Transverse colon (tissue), 4 donors: ENCODE results near the gene RFFL. TPM values are rescaled to one million over a fixed set of nuclear protein-coding genes. Genes with fewer than 3 reads are reported as not detected.

Experiments used
- DNase-seq: peaks from one replicate; pipeline ENCODE4 v3.0.0-alpha.2; 2019
- H3K27ac ChIP-seq, 4 donors: fragments of 200-600 bp; sonication (generic); 2 replicates each; pipeline ENCODE4 v1.5.1; 2016 to 2018; ENCODE audit warnings: inconsistent platforms in 4 of 4
- H3K27me3 ChIP-seq: fragments of 200-600 bp; sonication (generic); 2 replicates; pipeline ENCODE4 v1.5.1; 2017; ENCODE audit warnings: inconsistent platforms
- H3K36me3 ChIP-seq, 4 donors: fragments of 200-600 bp; sonication (generic); 2 replicates each; pipeline ENCODE4 v1.5.1; 2017 to 2019; ENCODE audit warnings: inconsistent platforms in 4 of 4
- H3K4me1 ChIP-seq, 4 donors: fragments of 200-600 bp; sonication (generic); 2 replicates each; pipeline ENCODE4 v1.5.1; 2017 to 2020; ENCODE audit warnings: inconsistent platforms in 4 of 4
- H3K4me3 ChIP-seq, 4 donors: fragments of 200-600 bp; sonication (generic); 1 replicate in 1 of 4; 2 replicates in 3 of 4; pipeline versions ENCODE4 v1.5.1 to v1.6.1; 2017 to 2019; ENCODE audit warnings: inconsistent platforms in 4 of 4
- H3K9me3 ChIP-seq, 2 donors: fragments of 200-600 bp; sonication (generic); 2 replicates each; pipeline ENCODE4 v1.5.1; 2017 to 2019; ENCODE audit warnings: inconsistent platforms in 2 of 2
- CTCF ChIP-seq, 5 experiments: fragments of 200-600 bp in 3 of 5; fragments of 450-650 bp in 2 of 5; sonication (generic) in 3 of 5; IDR thresholded peaks; 1 replicate in 2 of 5; 2 replicates in 3 of 5; pipeline ENCODE4 v1.5.1; 2016 to 2017; ENCODE audit warnings: antibody characterized with exemption in 5 of 5, inconsistent platforms in 3 of 5, mild to moderate bottlenecking in 2 of 5, moderate library complexity in 1 of 5
- EP300 ChIP-seq: sonication (generic); formaldehyde crosslinking; IDR thresholded peaks from one replicate; pipeline ENCODE4 v1.6.1; 2017; ENCODE audit warnings: antibody characterized with exemption, low read depth
- POLR2A ChIP-seq: fragments of 450-650 bp; IDR thresholded peaks from one replicate; pipeline ENCODE4 v1.6.1; 2016; ENCODE audit warnings: antibody characterized with exemption, mild to moderate bottlenecking, moderate library complexity
- POLR2AphosphoS5 ChIP-seq, 3 donors: sonication (generic); formaldehyde crosslinking; IDR thresholded peaks; one replicate each; pipeline ENCODE4 v1.6.1; 2016; ENCODE audit warnings: antibody characterized with exemption in 3 of 3
- WGBS, 2 donors: methylation state at CpG; one replicate each; pipeline ENCODE4 v1.1.5; 2018; ENCODE audit warnings: low coverage in 1 of 2; 5-methylcytosine and 5-hydroxymethylcytosine counted together
- in situ Hi-C, 4 donors: fragments of 200-750 bp; cut with MboI; loops; one replicate each; pipeline versions ENCODE4 v1.15.0 to v1.15.1; 2017; ENCODE audit warnings: low sequenced_read_pairs in 3 of 4, low pct_ligation_motif_present in 1 of 4, low pct_unique_long_range_greater_than_20kb in 1 of 4
- intact Hi-C: fragments of 100-400 bp; cut with DNase I; formaldehyde crosslinking; loops from one replicate; pipeline ENCODE4 v1.15.1; 2023; ENCODE audit warnings: low total_unique reads
- total RNA-seq, 4 donors: library from RNA; depleted of rRNA; stranded (reverse); fragments of >200 nt; gene quantifications; one replicate each; pipeline ENCODE4 v1.1.0, GENCODE V29; 2016

Gene RFFL
- total RNA-seq, 4 donors from 2014 or later: 40.6 to 75.8 (median 50.7) TPM

GRCh38 chr17:35088881-35089585 lies 25.5 kb upstream of the RFFL start:
- H3K27ac ChIP-seq: peak overlapping the region; percentile 93 to 99 (median 98)
- H3K36me3 ChIP-seq: no peaks in the 10 kb centered on the region
- intact Hi-C loops (loop anchor here (1.0 to 5.0 kb wide), 2 partner anchors 67 to 91 kb away; no protein-coding TSS in a partner anchor), in situ Hi-C loops (loop anchor here in 1 of 4 donors (25.0 kb wide), 1 partner anchor 102 kb away; the partner anchor contains the start of gene LIG3)
- H3K4me3 ChIP-seq: peak overlapping the region; percentile 89 to 97 (median 90)
- DNase-seq: peak; percentile 93
- H3K27me3 ChIP-seq: no peaks in the 10 kb centered on the region
- TF ChIP-seq POLR2A (peak; percentile 10), POLR2AphosphoS5 (IDR thresholded peaks at IDR 0.05) (peak; percentile 16 to 61 (median 50)), EP300 (no peak), CTCF (IDR thresholded peaks at IDR 0.05) (peak in 4 of 5 experiments; percentile 73 to 93 (median 87))
- H3K9me3 ChIP-seq: no peaks in the 10 kb centered on the region
- 0% methylated on average over 3 of the region's 80 CpGs; no CpG with 5 or more reads in 1 of the 2 donors for WGBS, 2 donors
- peaks cover 5 to 41% (median 40%) of the 10 kb centered on the region in 4 donors for H3K4me1 ChIP-seq

GRCh38 chr17:35088356-35088880 lies 24.9 kb upstream of the RFFL start:
- 0% methylated on average over 10 to 26 of the region's 26 CpGs for WGBS, 2 donors
- peak overlapping the region; percentile 89 to 97 (median 90) for H3K4me3 ChIP-seq
- no peaks in the 10 kb centered on the region for H3K27me3 ChIP-seq
- intact Hi-C loops (loop anchor here (5.0 kb wide), 1 partner anchor 66 kb away; no protein-coding TSS in a partner anchor), in situ Hi-C loops (loop anchor here in 1 of 4 donors (25.0 kb wide), 1 partner anchor 101 kb away; the partner anchor contains the start of gene LIG3)
- peak overlapping the region; percentile 93 to 99 (median 98) for H3K27ac ChIP-seq
- peak; percentile 59 for DNase-seq
- H3K4me1 ChIP-seq: peaks cover 5 to 46% (median 45%) of the 10 kb centered on the region in 4 donors
- H3K36me3 ChIP-seq: no peaks in the 10 kb centered on the region
- peak; percentile 50 for TF ChIP-seq POLR2A
- no peak for TF ChIP-seq EP300
- peak in 1 of 5 experiments; percentile 15 for TF ChIP-seq CTCF (IDR thresholded peaks at IDR 0.05)
- no peak for TF ChIP-seq POLR2AphosphoS5 (IDR thresholded peaks at IDR 0.05)
- no peaks in the 10 kb centered on the region for H3K9me3 ChIP-seq

- H3K4me3 ChIP-seq: peak overlapping the region; percentile 89 to 97 (median 90)
- in situ Hi-C loops: loop anchor here in 1 of 4 donors (25.0 kb wide), 1 partner anchor 101 kb away; the partner anchor contains the start of gene LIG3
- intact Hi-C loops: loop anchor here (5.0 kb wide), 1 partner anchor 66 kb away; no protein-coding TSS in a partner anchor
- 8 to 15% methylated on average over 3 to 9 of the region's 9 CpGs for WGBS, 2 donors
- DNase-seq: peak; percentile 72
- no peaks in the 10 kb centered on the region for H3K27me3 ChIP-seq
- no peaks in the 10 kb centered on the region for H3K9me3 ChIP-seq
- peaks cover 5 to 52% (median 51%) of the 10 kb centered on the region in 4 donors for H3K4me1 ChIP-seq
- H3K36me3 ChIP-seq: no peaks in the 10 kb centered on the region
- TF ChIP-seq POLR2AphosphoS5 (IDR thresholded peaks at IDR 0.05) (peak in 2 of 3 donors; percentile 72 to 78), CTCF (IDR thresholded peaks at IDR 0.05) (no peak), POLR2A (peak; percentile 73)
- H3K27ac ChIP-seq: peak overlapping the region; percentile 93 to 99 (median 98)
These were observed 24.3 kb upstream of the RFFL start for GRCh38 chr17:35087731-35088355.
